HCT116 (cell line): Measurements from ENCODE around the gene ETFA. TPM values are rescaled to one million over a fixed set of nuclear protein-coding genes. Genes with fewer than 3 reads are reported as not detected.

ENCODE experiments used
- ATAC-seq: fragments of 200-7000 bp; cut with Tn5 transposase; 2 replicates; pipeline ENCODE4 v1.9.1; 2020; ENCODE audit warnings: mild to moderate bottlenecking, moderate library complexity
- BruUV-seq: library from RNA; stranded (reverse); fragments of 400-500 nt; replicated peaks from 2 replicates; lab custom pipeline; 2021; lab: Mats Ljungman, UMichigan
- CTCF ChIA-PET: fragments of 300-600 bp; sonication (Branson Sonifier 250); formaldehyde crosslinking; loops from one replicate; lab custom pipeline; 2021; ENCODE audit warnings: antibody characterized with exemption; lab: Charles Lee
- POLR2A ChIA-PET: fragments of 300-600, 350-600 bp; sonication (Branson Sonifier 250); formaldehyde crosslinking; loops from one replicate; lab custom pipeline; 2021; ENCODE audit warnings: antibody characterized with exemption; lab: Charles Lee
- RAD21 ChIA-PET, 2 experiments: fragments of 300-600 bp; sonication (Branson Sonifier 250); formaldehyde crosslinking; loops; one replicate each; lab custom pipeline; 2023; ENCODE audit warnings: low total read pairs in 2 of 2; ENCODE audit not compliant: uncharacterized antibody in 2 of 2, unreplicated experiment in 2 of 2, low non-redundant PET in 1 of 2; lab: Charles Lee
- DNase-seq: peaks from one replicate; pipeline ENCODE4 v3.0.0-alpha.2; 2010; ENCODE audit warnings: low read depth, low spot score
- H2AFZ ChIP-seq: fragments of 200-600 bp; shearing (Covaris generic), sonication (generic); 2 replicates; pipeline ENCODE4 v1.6.1; 2017; ENCODE audit warnings: low read depth, mixed run types, mixed read lengths, antibody characterized with exemption, low read length; ENCODE audit not compliant: poor library complexity, severe bottlenecking
- H3K27ac ChIP-seq: 2 replicates; pipeline ENCODE4 v1.5.1; 2012; ENCODE audit warnings: low read depth, low read length
- H3K27me3 ChIP-seq: fragments of 200-600 bp; sonication (generic); 2 replicates; pipeline ENCODE4 v1.6.1; 2016; ENCODE audit warnings: mixed run types, low read length, mixed read lengths; ENCODE audit not compliant: insufficient read depth
- H3K36me3 ChIP-seq, 2 experiments: fragments of 200-500 bp in 1 of 2; fragments of 200-600 bp in 1 of 2; sonication (Bioruptor generic) in 1 of 2; sonication (generic) in 1 of 2; 2 replicates each; pipeline versions ENCODE4 v1.5.1 to v1.6.1; 2014 to 2016; ENCODE audit warnings: low read length in 2 of 2, inconsistent platforms in 1 of 2, mixed read lengths in 1 of 2, mixed run types in 1 of 2; ENCODE audit not compliant: insufficient read depth in 2 of 2, control insufficient read depth in 1 of 2
- H3K4me1 ChIP-seq, 2 experiments: fragments of 200-600 bp in 1 of 2; sonication (generic) in 1 of 2; 2 replicates each; pipeline versions ENCODE4 v1.5.1 to v1.6.1; 2012 to 2017; ENCODE audit warnings: low read length in 2 of 2, inconsistent platforms in 1 of 2, mild to moderate bottlenecking in 1 of 2, mixed read lengths in 1 of 2, mixed run types in 1 of 2, moderate library complexity in 1 of 2; ENCODE audit not compliant: insufficient read depth in 2 of 2, control insufficient read depth in 1 of 2
- H3K4me2 ChIP-seq: fragments of 200-600 bp; sonication (generic); 2 replicates; pipeline ENCODE4 v1.6.1; 2017; ENCODE audit warnings: mixed run types, low read length, mixed read lengths
- H3K4me3 ChIP-seq, 2 experiments: fragments of 200-600 bp in 1 of 2; sonication (generic) in 1 of 2; replicated peaks in 1 of 2; 2 replicates each; pipeline ENCODE4 v1.5.1; 2011 to 2016; ENCODE audit warnings: low read length in 2 of 2, control low read depth in 1 of 2, low read depth in 1 of 2, mild to moderate bottlenecking in 1 of 2, mixed read lengths in 1 of 2, mixed run types in 1 of 2
- H3K79me2 ChIP-seq: fragments of 200-600 bp; sonication (generic); 2 replicates; pipeline ENCODE4 v1.6.1; 2017; ENCODE audit warnings: mild to moderate bottlenecking, mixed run types, low read length, moderate library complexity, mixed read lengths; ENCODE audit not compliant: insufficient read depth
- H3K9ac ChIP-seq: fragments of 200-600 bp; sonication (generic); 2 replicates; pipeline ENCODE4 v1.6.1; 2016; ENCODE audit warnings: low read length, mixed read lengths
- H3K9me2 ChIP-seq: fragments of 200-600 bp; sonication (generic), shearing (Covaris generic); 2 replicates; pipeline ENCODE4 v1.6.1; 2017; ENCODE audit warnings: mixed run types, mild to moderate bottlenecking, moderate library complexity; ENCODE audit not compliant: insufficient read depth
- H3K9me3 ChIP-seq, 2 experiments: fragments of 200-500 bp in 1 of 2; fragments of 200-600 bp in 1 of 2; sonication (Bioruptor generic) in 1 of 2; sonication (generic) in 1 of 2; 2 replicates each; pipeline ENCODE4 v1.6.1; 2014 to 2017; ENCODE audit warnings: low read length in 2 of 2, mixed read lengths in 2 of 2, inconsistent platforms in 1 of 2, low read depth in 1 of 2, mild to moderate bottlenecking in 1 of 2, mixed run types in 1 of 2, moderate library complexity in 1 of 2; ENCODE audit not compliant: control insufficient read depth in 1 of 2, insufficient read depth in 1 of 2
- H4K20me1 ChIP-seq: fragments of 200-600 bp; sonication (generic), shearing (Covaris generic); 2 replicates; pipeline ENCODE4 v1.6.1; 2017; ENCODE audit warnings: mixed run types, mild to moderate bottlenecking, moderate library complexity; ENCODE audit not compliant: insufficient read depth
- ATF3 ChIP-seq: IDR thresholded peaks from 2 replicates; pipeline ENCODE4 v1.6.1; 2012
- CBX3 ChIP-seq: IDR thresholded peaks from 2 replicates; pipeline ENCODE4 v1.6.1; 2012; ENCODE audit warnings: low read depth
- CEBPB ChIP-seq: IDR thresholded peaks from 2 replicates; pipeline ENCODE4 v1.6.1; 2012; ENCODE audit warnings: low read depth
- CTCF ChIP-seq, 3 experiments: fragments of 200-600 bp in 1 of 3; sonication (generic) in 1 of 3; IDR thresholded peaks in 2 of 3; conservative IDR thresholded peaks in 1 of 3; 2 replicates each; pipeline ENCODE4 v1.5.1; 2012 to 2017; ENCODE audit warnings: low read depth in 2 of 3, low read length in 2 of 3, antibody characterized with exemption in 1 of 3, borderline replicate concordance in 1 of 3, control low read depth in 1 of 3, mild to moderate bottlenecking in 1 of 3, mixed read lengths in 1 of 3, mixed run types in 1 of 3, moderate library complexity in 1 of 3; ENCODE audit not compliant: insufficient read depth in 1 of 3
- EGR1 ChIP-seq: IDR thresholded peaks from 2 replicates; pipeline ENCODE4 v1.6.1; 2012; ENCODE audit warnings: low read depth
- ELF1 ChIP-seq: IDR thresholded peaks from 2 replicates; pipeline ENCODE4 v1.6.1; 2012; ENCODE audit warnings: low read depth, borderline replicate concordance
- EZH2 ChIP-seq: fragments of 200-600 bp; sonication (generic); IDR thresholded peaks from 2 replicates; pipeline ENCODE4 v1.6.1; 2017; ENCODE audit warnings: antibody characterized with exemption, mixed run types
- EZH2phosphoT487 ChIP-seq: fragments of 200-600 bp; IDR thresholded peaks from 2 replicates; pipeline ENCODE4 v1.6.1; 2018; ENCODE audit warnings: antibody characterized with exemption, borderline replicate concordance
- FOSL1 ChIP-seq: IDR thresholded peaks from 2 replicates; pipeline ENCODE4 v1.6.1; 2012; ENCODE audit warnings: low read depth
- JUND ChIP-seq: IDR thresholded peaks from 2 replicates; pipeline ENCODE4 v1.6.1; 2012
- POLR2A ChIP-seq: IDR thresholded peaks from 2 replicates; pipeline ENCODE4 v1.7.0; 2011; ENCODE audit warnings: borderline replicate concordance; ENCODE audit not compliant: insufficient read depth, insufficient read length; ENCODE audit errors: extremely low read depth
- POLR2AphosphoS5 ChIP-seq: IDR thresholded peaks from 2 replicates; pipeline ENCODE4 v1.6.1; 2011; ENCODE audit warnings: mild to moderate bottlenecking, low read depth, low read length, moderate library complexity
- RAD21 ChIP-seq: IDR thresholded peaks from 2 replicates; pipeline ENCODE4 v1.6.1; 2012; ENCODE audit warnings: low read depth, mild to moderate bottlenecking
- SIN3A ChIP-seq: IDR thresholded peaks from 2 replicates; pipeline ENCODE4 v1.6.1; 2012; ENCODE audit warnings: low read depth
- SP1 ChIP-seq: IDR thresholded peaks from 2 replicates; pipeline ENCODE4 v1.6.1; 2012; ENCODE audit warnings: low read depth
- SRF ChIP-seq: IDR thresholded peaks from 2 replicates; pipeline ENCODE4 v1.6.1; 2012; ENCODE audit warnings: low read depth
- TCF7L2 ChIP-seq: IDR thresholded peaks from 2 replicates; pipeline ENCODE4 v1.7.0; 2011; ENCODE audit warnings: borderline replicate concordance, inconsistent platforms; ENCODE audit not compliant: insufficient read depth, insufficient read length; ENCODE audit errors: extremely low read depth
- ZNF274 ChIP-seq: fragments of 200-500 bp; sonication (Bioruptor generic); IDR thresholded peaks from 2 replicates; pipeline ENCODE4 v1.6.1; 2014; ENCODE audit warnings: mild to moderate bottlenecking, low read depth, low read length, inconsistent platforms
- intact Hi-C: fragments of 100-400 bp; cut with micrococcal nuclease; formaldehyde crosslinking; loops from 2 replicates; pipeline ENCODE4 v1.10.0; 2022
- total RNA-seq: library from RNA; stranded (reverse); gene quantifications from one replicate; pipeline ENCODE4 v1.2.1, GENCODE V29; 2021; ENCODE audit not compliant: unreplicated experiment
- TF ChIP-seq, protein P1 (sequence below): IDR thresholded peaks from 2 replicates; pipeline ENCODE4 v1.6.1; 2012
- TF ChIP-seq, protein P2 (sequence below): IDR thresholded peaks from 2 replicates; pipeline ENCODE4 v1.6.1; 2011; ENCODE audit warnings: mild to moderate bottlenecking, low read length, moderate library complexity; ENCODE audit not compliant: insufficient replicate concordance; ENCODE audit errors: extremely low read depth

Gene ETFA
- total RNA-seq, 1 experiment from 2014 or later = 144 TPM

- Histone ChIP-seq H3K9me2 (no peaks in the 10 kb centered on the region), H3K4me3 (no peak overlapping the region), H3K9ac (no peak overlapping the region), H3K4me2 (no peak overlapping the region), H2AFZ (no peak overlapping the region), H3K4me1 (no peaks in the 10 kb centered on the region), H3K27me3 (no peaks in the 10 kb centered on the region), H3K36me3 (peaks cover 2 to 6% of the 10 kb centered on the region in 2 experiments; a peak in 1 of 4 replicates), H3K27ac (no peak overlapping the region), H3K9me3 (no peaks in the 10 kb centered on the region), H3K79me2 (no peaks in the 10 kb centered on the region), H4K20me1 (no peaks in the 10 kb centered on the region)
- ChIA-PET RAD21 (no interaction called here), POLR2A (no interaction called here), CTCF (interaction anchor here (0.5 to 0.8 kb wide), 2 partner anchors 227 to 611 kb away, joined by 3 read pairs; no protein-coding TSS in a partner anchor)
- BruUV-seq = TSS peak; percentile 45
- intact Hi-C loops = no loop called here
- ATAC-seq (no peak), DNase-seq (no peak)
- TF ChIP-seq EZH2phosphoT487 = no peak
- TF ChIP-seq SP1 = no peak
- no peak for TF ChIP-seq EZH2
- no peak for TF ChIP-seq ZNF274
- TF ChIP-seq FOSL1 = no peak
- no peak for TF ChIP-seq RAD21
- no peak for TF ChIP-seq CEBPB
- TF ChIP-seq, protein P1, sequence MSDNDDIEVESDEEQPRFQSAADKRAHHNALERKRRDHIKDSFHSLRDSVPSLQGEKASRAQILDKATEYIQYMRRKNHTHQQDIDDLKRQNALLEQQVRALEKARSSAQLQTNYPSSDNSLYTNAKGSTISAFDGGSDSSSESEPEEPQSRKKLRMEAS = no peak
- TF ChIP-seq CTCF (IDR thresholded peaks at IDR 0.05 in 2 of 3, conservative IDR thresholded peaks at IDR 0.05 in 1 of 3; ENCODE audit: borderline replicate concordance in 1 of 3, insufficient read depth in 1 of 3, low read depth in 2 of 3, low read length in 2 of 3) = no peak
- TF ChIP-seq POLR2AphosphoS5 = no peak
- TF ChIP-seq CBX3 = no peak
- no peak for TF ChIP-seq ELF1
- no peak for TF ChIP-seq EGR1
- TF ChIP-seq SRF = no peak
- TF ChIP-seq JUND = no peak
- no peak for TF ChIP-seq TCF7L2
- no peak for TF ChIP-seq ATF3
- TF ChIP-seq SIN3A = no peak
- TF ChIP-seq, protein P2, sequence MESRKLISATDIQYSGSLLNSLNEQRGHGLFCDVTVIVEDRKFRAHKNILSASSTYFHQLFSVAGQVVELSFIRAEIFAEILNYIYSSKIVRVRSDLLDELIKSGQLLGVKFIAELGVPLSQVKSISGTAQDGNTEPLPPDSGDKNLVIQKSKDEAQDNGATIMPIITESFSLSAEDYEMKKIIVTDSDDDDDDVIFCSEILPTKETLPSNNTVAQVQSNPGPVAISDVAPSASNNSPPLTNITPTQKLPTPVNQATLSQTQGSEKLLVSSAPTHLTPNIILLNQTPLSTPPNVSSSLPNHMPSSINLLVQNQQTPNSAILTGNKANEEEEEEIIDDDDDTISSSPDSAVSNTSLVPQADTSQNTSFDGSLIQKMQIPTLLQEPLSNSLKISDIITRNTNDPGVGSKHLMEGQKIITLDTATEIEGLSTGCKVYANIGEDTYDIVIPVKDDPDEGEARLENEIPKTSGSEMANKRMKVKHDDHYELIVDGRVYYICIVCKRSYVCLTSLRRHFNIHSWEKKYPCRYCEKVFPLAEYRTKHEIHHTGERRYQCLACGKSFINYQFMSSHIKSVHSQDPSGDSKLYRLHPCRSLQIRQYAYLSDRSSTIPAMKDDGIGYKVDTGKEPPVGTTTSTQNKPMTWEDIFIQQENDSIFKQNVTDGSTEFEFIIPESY = no peak
- TF ChIP-seq POLR2A = no peak
Observed at GRCh38 chr15:76229266-76229665, 82.0 kb downstream of the ETFA start.
